Activated T-cell treated with anti-CD3 and anti-CD28 coated beads, Interleukin-2, amount 50 U/mL, for 48 hours (primary cell): Measurements from ENCODE around the gene CATSPERE.

Experiments used
- DNase-seq, 2 experiments: peaks; one replicate each; pipeline ENCODE4 v3.0.0-alpha.2; 2020

The CATSPERE gene, protein sequence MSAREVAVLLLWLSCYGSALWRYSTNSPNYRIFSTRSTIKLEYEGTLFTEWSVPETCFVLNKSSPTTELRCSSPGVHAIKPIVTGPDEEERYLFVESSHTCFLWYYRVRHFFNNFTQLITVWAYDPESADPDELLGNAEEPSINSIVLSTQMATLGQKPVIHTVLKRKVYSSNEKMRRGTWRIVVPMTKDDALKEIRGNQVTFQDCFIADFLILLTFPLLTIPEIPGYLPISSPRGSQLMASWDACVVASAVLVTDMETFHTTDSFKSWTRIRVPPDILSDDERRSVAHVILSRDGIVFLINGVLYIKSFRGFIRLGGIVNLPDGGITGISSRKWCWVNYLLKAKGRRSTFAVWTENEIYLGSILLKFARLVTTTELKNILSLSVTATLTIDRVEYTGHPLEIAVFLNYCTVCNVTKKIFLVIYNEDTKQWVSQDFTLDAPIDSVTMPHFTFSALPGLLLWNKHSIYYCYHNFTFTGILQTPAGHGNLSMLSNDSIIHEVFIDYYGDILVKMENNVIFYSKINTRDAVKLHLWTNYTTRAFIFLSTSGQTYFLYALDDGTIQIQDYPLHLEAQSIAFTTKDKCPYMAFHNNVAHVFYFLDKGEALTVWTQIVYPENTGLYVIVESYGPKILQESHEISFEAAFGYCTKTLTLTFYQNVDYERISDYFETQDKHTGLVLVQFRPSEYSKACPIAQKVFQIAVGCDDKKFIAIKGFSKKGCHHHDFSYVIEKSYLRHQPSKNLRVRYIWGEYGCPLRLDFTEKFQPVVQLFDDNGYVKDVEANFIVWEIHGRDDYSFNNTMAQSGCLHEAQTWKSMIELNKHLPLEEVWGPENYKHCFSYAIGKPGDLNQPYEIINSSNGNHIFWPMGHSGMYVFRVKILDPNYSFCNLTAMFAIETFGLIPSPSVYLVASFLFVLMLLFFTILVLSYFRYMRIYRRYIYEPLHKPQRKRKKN

DNA sequence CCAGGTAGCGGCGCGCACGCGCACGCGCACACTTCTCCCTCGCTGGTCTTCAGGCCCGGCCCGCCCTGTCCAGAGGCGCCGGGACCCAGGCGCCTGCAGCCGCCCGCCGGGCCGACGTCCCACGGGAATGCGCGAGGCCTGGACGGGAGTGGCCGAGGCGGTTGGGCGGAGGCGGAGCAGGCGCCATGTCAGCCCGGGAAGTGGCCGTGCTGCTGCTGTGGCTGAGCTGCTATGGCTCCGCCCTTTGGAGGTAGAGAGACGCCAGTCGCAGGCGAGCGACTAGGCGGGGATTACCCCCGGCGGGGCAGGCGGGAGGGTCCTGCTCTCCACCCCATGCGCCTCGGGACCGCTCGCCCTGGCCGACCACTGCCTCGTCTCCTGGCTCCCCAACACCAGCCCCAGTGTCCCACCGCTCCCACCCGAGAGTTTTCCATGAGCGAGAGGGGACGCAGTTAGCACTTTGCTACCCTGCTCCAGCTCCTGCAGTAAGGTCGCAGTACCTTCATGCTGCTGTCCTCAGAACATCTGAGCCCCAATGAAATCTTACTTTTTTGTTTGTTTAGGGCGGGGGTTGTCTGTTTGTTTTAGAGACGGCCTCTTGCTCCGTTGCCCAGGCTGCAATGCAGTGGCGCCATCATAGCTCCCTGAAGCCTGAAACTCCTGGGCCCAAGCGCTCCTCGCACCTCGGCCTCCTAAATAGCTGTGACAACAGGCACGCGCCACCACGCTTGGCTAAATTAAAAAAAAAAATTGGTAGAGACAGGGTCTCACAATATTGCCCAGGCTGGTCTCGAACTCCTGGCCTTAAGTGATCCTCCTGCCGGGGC is at the start of gene CATSPERE:
Gene CATSPERE (plus strand): TSS at position 29 of the 827 bp plus-strand sequence. CDS start 157 bp downstream, at position 186.
- peak; percentile 82 to 86 for DNase-seq

DNA sequence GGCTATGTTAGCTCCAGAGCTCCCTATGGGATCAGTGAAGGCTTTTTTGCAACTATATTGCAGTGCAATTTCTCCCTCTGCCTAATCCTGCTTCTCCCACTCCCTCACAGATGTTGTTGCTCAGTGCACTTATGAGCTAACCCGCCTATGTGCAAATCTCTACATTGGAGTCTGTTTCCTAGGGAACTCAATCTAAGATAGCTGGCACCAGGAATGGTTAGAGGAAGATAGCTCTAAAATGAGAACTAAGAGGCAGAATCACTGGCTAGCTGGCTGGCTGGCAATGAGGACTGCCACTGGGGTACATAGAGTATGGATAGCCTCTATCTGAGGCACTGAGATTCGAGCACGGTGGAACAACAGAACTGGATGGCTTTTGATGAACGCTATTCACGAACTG is 48.9 kb upstream of the CATSPERE start:
- no peak for DNase-seq

DNA sequence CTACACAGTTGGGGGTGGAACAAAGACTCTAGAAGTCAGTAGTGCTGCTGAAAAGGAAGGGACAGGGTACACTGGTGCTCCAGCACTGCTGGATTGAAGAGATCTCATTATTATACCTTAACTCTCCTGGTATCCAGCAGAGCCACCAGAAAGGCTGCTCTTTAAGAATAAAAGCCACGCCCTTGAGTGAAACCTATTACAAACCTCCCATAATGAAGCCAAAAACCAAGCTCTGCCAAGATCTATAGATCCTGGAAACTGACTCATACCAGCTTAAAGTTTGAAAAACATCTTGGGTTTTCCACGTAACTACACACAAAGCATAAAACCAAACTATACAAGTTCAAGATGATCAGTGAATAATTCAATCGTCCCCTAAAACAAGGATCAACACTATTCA is 47.3 kb upstream of the CATSPERE start:
- DNase-seq = no peak

DNA sequence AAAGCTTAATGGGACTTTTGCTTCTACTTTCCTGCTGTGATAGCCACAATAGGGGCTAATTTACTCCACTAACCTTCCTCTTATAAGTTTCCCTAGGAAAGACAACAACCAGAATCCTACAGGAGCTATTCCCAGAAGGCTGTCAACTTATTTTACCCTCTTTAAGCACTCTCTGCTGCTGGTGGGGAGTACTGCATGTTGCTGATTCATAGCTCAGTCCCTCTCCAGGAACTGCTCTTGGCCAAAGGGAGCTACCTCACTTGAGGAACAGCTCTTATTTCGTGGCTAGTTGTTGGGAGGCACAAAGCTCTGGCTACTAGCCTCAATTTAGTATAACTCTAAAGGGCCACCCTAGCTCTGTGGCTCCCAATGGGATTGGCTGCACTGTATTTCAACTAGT is 46.5 kb upstream of the CATSPERE start:
- no peak for DNase-seq

DNA sequence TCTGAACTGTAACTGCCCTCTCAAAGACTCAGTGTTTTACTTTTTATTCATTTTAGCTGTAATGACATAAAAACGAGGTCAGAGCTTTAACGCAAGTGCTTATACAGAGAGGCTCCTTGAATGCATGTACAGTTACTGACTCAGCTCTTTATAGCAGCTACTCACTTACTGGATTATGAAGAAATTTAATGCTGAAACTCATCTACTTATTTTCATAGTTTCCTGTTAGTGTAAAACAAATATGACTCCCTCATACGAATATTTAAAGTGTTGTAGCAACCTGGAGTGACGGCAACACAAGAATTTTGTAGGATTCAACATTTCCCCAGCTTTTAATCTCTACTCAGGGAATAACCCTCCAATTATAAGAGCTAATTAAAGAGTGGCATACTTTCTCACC is 42.0 kb upstream of the CATSPERE start:
- no peak for DNase-seq

DNA sequence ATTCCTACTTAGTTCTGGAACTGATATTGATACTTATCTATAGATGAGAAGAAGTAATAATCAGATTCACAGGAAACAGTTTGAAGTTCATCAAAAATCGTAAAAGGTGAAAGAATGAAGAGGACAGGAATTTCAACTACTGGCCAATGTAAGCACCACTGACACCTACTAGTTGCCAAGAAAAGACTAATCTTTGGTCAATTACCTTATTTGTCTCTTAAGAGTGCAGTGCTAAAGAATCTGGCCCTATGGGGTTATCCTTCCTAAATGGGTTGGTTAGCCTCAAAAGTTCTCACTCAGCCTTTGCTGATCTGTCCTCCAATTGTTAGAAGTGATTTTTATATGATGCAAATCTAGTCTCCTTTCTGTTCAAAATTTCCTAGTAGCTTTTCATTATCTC is 38.9 kb upstream of the CATSPERE start:
- no peak for DNase-seq

DNA sequence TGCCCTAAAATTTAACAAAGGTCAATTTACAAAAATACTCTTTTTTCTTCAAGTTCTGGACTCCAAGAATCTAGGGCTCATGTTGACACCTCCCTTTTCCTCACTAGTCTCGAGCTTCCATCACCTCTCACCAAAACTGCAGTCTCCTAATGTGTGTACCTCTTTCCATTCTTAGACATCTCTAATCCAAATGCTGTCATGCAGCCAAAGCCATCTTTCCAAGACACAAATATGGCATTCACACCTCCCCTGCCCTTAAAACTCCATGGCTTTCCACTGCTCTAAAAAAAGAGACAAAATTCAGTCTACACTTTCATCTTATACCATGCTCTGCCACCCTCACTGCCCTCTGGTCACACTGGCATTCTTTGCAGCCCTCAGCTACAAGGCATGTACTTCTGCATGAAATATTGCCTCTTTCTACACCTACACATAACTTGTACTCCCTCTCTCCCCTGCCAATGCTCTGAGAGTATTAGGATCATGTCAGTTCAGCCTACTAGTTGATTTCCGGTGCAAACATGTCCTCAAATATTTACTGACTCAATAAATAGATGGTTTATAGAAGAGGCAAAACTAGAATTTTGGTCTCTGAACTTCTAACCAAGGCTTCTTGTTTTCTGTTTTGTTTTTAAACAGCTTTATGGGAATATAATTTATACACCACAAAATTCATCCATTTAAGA is 36.3 kb upstream of the CATSPERE start:
- no peak for DNase-seq

DNA sequence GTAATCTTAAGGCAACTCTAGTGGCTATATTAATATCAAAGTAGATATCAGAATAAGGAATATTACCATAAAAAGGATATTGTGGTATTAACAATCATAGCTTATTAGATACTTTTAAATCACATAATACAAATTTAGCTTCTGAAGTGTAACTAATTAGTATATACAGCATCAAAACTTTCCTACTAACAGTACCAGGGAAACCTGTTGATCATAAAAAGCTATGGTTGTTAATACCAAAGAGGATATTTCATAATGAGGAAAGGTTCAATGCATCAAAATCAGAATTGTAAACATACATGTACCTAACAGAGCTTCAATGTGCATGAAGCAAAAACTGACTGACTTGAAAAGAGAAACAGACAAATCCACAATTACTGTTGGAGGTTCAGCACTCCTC is 33.4 kb upstream of the CATSPERE start:
- DNase-seq = no peak

DNA sequence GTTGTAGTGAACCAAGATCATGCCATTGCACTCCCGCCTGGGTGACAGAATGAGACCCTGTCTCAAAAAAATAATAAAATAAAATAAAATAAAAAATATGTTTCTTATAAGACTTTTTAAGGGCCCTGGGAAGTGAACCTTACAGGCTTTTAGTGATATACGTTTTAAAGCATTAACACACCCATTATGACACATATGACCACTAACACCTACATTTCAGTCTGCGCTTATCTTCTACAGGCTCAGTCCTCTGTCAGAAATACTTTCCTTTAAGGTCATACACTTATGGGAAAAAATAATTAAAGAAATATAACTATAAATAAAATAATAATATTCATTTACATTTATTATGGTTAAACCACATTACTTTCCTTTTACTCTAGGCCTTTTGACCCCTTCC is 31.3 kb upstream of the CATSPERE start:
- DNase-seq = no peak

DNA sequence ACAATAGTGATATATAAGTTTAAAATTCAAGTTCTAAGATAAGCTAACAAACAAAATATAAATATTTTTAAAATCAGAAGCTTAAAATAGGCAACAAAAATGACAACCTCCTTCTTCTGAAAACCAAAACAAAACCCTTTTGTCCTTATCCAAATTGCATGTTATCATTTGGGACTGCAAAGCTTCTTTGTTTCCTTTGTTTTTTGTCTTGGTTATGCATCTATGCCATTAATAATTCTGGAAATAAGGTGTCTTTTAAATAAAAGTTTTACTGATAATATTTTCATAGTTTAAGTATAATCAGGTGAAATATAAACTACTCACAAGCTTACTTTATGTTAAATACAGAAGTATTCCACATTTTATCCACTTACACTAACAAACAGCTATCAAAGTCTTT is 29.9 kb upstream of the CATSPERE start:
- no peak for DNase-seq

DNA sequence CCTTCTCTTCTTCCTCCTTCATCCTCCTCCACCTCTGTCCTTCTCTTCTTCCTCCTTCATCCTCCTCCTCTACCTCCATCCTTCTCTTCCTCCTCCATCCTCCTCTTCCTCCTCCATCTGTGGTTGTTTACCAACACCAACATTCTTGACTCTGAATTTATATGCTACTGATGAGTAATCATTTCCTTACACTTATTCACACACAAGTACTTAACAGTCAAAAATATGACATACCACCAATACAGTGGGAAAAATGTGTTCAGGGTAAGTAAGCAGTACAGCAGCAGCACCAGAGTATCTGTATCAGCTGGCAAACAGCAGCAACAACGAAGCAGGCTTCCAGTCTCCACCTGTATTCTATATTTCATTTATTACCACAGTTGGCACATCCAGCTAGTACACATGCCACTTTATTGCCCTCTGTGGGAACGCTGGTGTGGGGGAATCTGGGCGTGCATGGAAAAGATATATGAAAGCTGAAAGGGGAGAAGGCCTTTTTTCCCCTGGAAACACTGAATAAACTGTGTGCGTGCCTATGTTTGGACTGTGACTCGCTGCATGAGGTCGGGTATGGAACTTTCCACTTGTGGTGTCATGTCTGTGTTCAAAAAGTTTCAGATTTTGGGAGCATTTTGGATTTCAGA is 25.4 kb upstream of the CATSPERE start:
- peak; percentile 46 to 52 for DNase-seq

DNA sequence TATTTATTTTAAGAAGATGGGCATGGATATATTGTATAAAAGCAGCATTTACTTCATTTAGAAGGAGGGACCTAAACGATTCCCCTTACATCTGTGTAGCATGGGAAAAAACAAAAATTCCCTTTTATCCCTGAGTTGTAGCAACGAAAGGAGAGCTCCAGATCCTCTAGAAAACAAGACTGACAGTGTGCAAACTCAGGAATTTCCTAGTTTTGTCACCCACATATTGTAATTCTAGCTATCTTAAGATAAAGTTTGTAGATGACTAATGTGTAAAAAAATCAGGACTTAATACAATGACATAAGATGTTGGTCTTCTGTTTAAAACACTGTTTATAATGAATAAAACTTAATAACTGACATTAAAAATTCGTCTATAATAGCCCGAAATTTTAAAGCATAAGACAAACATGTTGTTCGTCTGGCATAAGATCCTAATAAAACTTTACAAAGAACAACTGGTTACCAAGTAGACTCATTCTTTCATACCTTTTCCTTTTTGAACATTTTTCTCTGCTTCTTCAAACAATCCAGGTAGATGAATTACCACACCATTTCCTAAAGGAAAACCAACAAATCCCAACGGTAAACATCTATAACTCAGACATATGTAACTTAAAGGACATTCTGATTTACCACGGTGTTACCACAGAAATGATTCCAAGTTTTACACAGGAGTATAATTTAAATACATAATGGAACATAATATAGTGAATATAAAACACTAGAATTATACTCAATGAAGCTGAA is 24.6 kb upstream of the CATSPERE start:
- DNase-seq = no peak

DNA sequence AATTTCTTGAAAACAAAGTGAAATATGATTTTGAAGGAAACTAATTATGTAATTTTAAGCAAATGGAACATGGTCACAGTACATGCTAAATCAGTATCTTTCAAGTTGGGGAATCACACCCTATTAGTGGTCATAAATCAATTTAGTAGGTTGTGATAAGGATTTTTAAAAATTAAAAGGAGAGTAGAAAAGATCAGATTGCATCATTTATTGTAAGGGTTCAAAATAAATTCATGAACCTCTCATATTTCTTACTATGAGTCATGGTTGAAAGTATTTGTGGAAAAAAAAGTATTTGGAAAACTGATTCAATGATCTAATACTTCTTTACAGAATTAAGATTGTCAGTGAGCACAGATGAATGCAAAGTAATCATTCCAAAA is 24.0 kb upstream of the CATSPERE start:
- no peak for DNase-seq

DNA sequence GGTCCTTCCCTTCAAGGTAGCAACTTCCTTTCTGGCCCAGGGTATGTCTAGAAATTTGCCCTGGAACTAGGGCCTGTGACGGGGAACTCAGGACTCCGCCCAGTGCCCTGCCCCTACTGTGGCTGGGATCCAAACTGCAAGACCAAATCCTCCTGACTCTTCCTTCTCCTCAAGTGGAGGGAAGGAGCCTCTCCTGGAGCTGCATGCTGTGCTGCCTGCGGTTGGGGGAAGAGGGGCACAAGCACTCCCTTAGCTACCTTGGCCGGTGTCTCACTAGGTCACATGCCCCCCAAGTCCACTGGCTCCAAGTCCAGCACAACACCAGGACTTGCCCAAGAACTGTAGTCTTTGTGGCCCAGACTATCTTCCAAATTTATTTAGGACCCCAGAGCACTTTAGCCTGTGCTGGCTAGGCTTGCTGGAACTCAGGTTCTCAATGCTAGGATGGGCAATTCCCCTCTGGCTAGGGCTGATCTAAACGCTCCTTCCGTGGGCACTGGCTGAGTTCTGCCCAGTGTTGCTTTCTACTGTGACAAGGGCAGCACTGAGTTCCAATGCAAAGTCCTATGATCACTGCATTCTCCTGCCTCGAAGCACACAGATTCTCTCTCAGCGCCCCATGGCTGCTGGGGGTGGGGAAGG is 21.6 kb upstream of the CATSPERE start:
- no peak for DNase-seq

DNA sequence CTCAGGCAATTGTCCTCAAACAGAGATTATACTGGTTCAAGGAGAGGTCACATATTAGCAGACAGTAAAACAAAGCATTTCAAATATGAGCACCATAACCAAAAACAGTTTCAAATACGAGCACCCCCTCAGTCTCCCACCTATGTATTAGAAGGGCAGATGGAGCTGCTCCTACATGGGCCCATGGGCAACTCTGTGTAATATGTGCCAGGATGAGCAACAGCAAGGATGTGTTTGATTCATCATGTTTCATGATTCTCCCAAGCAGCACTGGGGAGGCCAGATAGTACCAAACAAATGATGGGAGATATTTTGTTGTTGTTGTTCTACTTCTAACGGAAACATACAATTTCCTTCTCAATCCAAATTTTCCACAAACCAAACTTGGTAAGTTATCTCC is 18.2 kb upstream of the CATSPERE start:
- DNase-seq = no peak

DNA sequence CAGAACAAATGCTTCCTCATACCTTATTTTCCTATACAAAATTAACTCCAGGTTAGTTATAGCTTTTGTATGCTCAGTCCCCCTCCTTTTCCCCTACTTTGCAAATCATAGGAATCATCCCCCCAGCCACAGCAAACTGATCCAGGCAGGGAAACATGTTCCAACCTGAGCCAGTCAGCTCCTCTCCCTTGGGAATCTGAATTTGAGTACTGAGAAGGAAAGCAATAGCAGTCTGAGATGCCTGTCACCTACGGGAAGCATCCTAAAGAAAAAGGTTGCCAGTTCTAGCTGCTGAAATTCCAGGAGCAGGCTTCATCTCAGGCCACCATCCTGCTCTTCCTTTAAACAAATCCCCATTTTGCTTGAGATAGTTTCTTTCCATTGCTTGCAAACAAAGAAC is 16.2 kb upstream of the CATSPERE start:
- no peak for DNase-seq

DNA sequence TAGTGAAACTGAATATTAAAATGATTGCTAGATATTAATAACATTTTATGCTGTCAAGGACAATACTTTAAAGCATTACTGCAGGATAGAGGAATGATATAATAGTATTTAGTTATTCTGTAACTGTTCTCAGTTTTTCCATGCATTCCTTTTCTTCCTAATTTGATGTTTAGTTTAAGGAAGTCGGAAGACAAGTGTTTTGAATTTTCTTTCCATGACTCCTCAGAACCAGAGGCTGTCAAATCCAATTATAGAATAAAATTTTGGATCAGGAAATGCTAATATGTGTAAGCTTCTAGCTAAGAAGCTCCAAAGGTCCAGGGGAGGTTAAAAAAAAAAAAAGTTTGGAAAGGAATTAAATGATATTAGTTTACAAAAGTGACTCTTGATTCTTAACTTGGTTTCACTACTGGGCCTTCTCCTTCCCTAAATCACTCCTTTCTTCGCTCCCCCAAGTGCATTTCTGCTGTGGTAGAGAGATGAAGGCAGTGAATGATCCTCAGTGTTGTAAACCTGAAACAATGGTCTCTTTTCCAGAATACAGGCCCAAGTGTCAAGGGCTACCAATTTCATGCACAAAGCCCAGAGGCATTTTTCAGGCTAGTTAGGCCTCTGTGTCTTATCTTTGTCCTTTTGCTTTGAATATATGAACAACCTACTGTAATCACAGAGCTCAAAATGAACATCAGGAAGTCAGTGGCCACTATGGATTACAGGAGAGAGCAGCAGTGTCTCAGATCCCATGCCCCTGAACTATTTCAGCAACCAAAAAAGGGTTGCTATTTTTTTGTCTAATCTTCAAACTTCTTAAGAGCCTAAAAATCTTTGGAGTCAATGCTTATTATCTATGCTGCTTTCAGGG is 15.5 kb upstream of the CATSPERE start:
- DNase-seq = no peak

DNA sequence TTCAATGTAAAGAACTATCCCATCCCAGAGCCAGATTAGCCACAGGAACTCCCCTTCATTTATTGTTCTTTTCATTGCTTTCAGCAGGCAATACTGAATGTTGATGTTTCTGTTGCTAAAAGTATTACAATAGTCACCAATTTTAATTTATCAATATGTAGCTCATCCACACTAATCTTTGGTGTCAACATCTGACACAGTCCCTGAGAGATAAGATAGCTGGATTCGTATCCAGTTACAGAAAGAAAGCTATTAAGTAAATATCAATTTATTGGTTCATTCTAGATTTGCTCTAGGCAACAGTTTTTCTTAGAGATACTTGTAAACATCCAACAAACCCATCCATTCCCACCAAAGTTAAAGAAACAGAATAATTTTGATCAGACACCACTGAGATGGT is 14.0 kb upstream of the CATSPERE start:
- no peak for DNase-seq

DNA sequence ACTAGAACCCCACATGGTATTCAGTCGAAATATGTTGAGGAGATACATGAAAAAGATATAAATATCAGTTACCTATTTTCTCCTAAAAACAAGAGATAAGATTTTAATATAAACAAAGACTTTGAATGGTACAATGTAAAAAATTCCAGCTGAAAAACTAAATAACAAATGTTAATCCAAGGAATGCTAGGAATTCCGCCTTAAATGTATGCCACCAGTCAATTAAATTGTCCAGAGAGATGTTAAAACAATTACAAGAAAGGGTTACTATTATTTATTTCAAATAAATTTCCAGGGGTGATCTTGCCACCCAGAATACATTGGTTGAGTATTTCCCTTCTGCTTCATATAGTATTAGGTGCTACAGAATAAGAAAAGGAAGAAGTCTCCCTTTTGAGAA is 13.5 kb upstream of the CATSPERE start:
- no peak for DNase-seq
